ENCODE measurements around the gene ANO8. TPM values are rescaled to one million over a fixed set of nuclear protein-coding genes. Genes with fewer than 3 reads are reported as not detected.
A peak's percentile ranks its signal among the peaks of the same experiment; 100 is the strongest.

ANO8 gene
- total and polyA plus RNA-seq, 2 of the 8 experiments (the other 6 are each of a cell fraction or from before 2014, with no cell fraction given) = 9.5 to 20.7 TPM

DNA sequence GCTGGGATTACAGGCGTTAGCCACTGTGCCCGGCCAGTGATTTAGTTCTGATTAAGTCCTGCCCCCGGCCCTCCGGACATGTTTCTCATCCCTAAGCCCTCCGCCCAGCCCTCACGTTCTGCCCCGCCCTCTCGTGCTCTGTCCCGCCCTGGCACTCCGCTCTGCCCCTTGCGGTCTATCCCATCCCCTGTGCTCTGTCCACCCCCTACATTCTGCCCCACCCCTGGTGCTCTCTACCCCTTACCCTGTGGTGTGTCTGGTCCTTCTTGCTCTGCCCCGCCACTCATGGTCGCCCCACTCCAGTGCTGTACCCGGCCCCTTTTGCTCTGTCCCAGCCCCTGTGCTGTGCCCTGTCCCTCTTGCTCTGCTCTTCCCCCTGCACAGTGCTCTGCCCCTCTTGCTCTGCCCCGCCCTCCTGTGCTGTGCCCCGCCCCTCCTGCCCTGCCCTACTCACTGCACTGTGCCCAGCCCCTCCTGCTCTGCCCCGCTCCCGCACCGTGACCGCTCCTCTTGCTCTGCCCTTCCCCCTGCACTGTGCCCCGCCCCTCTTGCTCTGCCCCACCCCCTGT, 5.7 kb upstream of the ANO8 start:
- no peak overlapping the region for H2BK120ac ChIP-seq (replicated peaks; ENCODE audit: low read depth, low read length)
- no peak overlapping the region for H3K4ac ChIP-seq (replicated peaks; ENCODE audit: insufficient read length, low read depth, low read length)
- peaks cover 0 to 2% of the 10 kb centered on the region in 2 experiments for H4K20me1 ChIP-seq (replicated peaks in 1 of 2; ENCODE audit: control insufficient read depth in 1 of 2, insufficient read depth in 2 of 2, low read length in 2 of 2)
- peak overlapping the region; percentile 75 for H4K5ac ChIP-seq (ENCODE audit: insufficient read length, low read depth, low read length)
- H3K36me3 ChIP-seq (ENCODE audit: control insufficient read depth in 2 of 4, insufficient read depth in 4 of 4, low read length in 3 of 4) = peaks cover 0 to 3% (median 0%) of the 10 kb centered on the region in 4 experiments; a peak in 1 of 8 replicates
- H3K79me2 ChIP-seq (ENCODE audit: control insufficient read depth in 1 of 2, insufficient read depth in 2 of 2, low read length in 2 of 2) = no peaks in the 10 kb centered on the region
- no peak overlapping the region for H2AK5ac ChIP-seq (ENCODE audit: low read depth, low read length)
- TF ChIP-seq, protein P1, sequence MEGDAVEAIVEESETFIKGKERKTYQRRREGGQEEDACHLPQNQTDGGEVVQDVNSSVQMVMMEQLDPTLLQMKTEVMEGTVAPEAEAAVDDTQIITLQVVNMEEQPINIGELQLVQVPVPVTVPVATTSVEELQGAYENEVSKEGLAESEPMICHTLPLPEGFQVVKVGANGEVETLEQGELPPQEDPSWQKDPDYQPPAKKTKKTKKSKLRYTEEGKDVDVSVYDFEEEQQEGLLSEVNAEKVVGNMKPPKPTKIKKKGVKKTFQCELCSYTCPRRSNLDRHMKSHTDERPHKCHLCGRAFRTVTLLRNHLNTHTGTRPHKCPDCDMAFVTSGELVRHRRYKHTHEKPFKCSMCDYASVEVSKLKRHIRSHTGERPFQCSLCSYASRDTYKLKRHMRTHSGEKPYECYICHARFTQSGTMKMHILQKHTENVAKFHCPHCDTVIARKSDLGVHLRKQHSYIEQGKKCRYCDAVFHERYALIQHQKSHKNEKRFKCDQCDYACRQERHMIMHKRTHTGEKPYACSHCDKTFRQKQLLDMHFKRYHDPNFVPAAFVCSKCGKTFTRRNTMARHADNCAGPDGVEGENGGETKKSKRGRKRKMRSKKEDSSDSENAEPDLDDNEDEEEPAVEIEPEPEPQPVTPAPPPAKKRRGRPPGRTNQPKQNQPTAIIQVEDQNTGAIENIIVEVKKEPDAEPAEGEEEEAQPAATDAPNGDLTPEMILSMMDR (IDR thresholded peaks at IDR 0.05; ENCODE audit: control extremely low read depth in 1 of 3, insufficient read depth in 1 of 3, low read depth in 1 of 3, low read length in 3 of 3) = peak; percentile 34 to 79 (median 71); a peak in 3 of 4 replicates
- TF ChIP-seq YY1 (IDR thresholded peaks at IDR 0.05; ENCODE audit: low read depth, low read length) (no peak), TAF7 (optimal IDR thresholded peaks at IDR 0.05; ENCODE audit: borderline replicate concordance, low read depth, low read length) (no peak), SP1 (IDR thresholded peaks at IDR 0.05; ENCODE audit: low read depth, low read length) (peak; percentile 43; the same call in 1 of the 2 replicates), POLR2AphosphoS5 (IDR thresholded peaks at IDR 0.05; ENCODE audit: low read depth, low read length) (0 out of 2 replicates have a peak, but pooled peaks have one; percentile 8), TEAD4 (IDR thresholded peaks at IDR 0.05; ENCODE audit: low read depth, low read length) (0 out of 2 replicates have a peak, but pooled peaks have one; percentile 3)
- TF ChIP-seq, protein P2, sequence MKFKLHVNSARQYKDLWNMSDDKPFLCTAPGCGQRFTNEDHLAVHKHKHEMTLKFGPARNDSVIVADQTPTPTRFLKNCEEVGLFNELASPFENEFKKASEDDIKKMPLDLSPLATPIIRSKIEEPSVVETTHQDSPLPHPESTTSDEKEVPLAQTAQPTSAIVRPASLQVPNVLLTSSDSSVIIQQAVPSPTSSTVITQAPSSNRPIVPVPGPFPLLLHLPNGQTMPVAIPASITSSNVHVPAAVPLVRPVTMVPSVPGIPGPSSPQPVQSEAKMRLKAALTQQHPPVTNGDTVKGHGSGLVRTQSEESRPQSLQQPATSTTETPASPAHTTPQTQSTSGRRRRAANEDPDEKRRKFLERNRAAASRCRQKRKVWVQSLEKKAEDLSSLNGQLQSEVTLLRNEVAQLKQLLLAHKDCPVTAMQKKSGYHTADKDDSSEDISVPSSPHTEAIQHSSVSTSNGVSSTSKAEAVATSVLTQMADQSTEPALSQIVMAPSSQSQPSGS (IDR thresholded peaks at IDR 0.05; ENCODE audit: low read length) = no peak
- DNase-seq (ENCODE audit: low read depth in 1 of 2, low spot score in 2 of 2) (peak; percentile 77 to 91), FAIRE-seq (no peak)
- no peak overlapping the region for H3K23ac ChIP-seq (ENCODE audit: insufficient read length)
- no peak overlapping the region for H2AFZ ChIP-seq (ENCODE audit: low read length)
- H4K8ac ChIP-seq (ENCODE audit: extremely low read depth, insufficient read depth, low read length) = peak overlapping the region; percentile 82; the same call in 1 of the 2 replicates
- H3K4me3 ChIP-seq (ENCODE audit: extremely low read depth in 1 of 4, insufficient read depth in 2 of 4, low read depth in 3 of 4, low read length in 4 of 4) = peak overlapping the region; percentile 14 to 49 (median 22); a peak in 5 of 8 replicates
- H3K27ac ChIP-seq (ENCODE audit: low read depth, low read length) = no peak overlapping the region
- no peak overlapping the region for H3K9ac ChIP-seq (replicated peaks in 1 of 4; ENCODE audit: extremely low read depth in 1 of 4, low read depth in 3 of 4, low read length in 3 of 4)
- peak overlapping the region; percentile 65 for H4K91ac ChIP-seq (replicated peaks; ENCODE audit: insufficient read length, low read length)
- H3K56ac ChIP-seq (replicated peaks; ENCODE audit: insufficient read length, low read depth, low read length) = no peak overlapping the region
- peak overlapping the region; percentile 88; the same call in 1 of the 2 replicates for H2BK15ac ChIP-seq (ENCODE audit: low read length)
- no peaks in the 10 kb centered on the region for H3K27me3 ChIP-seq (replicated peaks in 1 of 4; ENCODE audit: control insufficient read depth in 3 of 4, extremely low read depth in 1 of 4, insufficient read depth in 3 of 4, low read length in 3 of 4)
- 10% methylated on average over 13 of the region's 21 CpGs; no CpG with 5 or more reads in 1 of the 2 experiments for WGBS, 2 experiments (ENCODE audit: extremely low coverage in 1 of 2, insufficient coverage in 1 of 2, insufficient read length in 1 of 2, insufficient replicate concordance in 2 of 2, low coverage in 1 of 2, low lambda C conversion rate in 2 of 2, missing lambda C conversion rate in 1 of 2)
- H3K4me2 ChIP-seq (ENCODE audit: insufficient read depth in 1 of 2, low read depth in 2 of 2, low read length in 2 of 2) = peak overlapping the region; percentile 17 to 71
- no peaks in the 10 kb centered on the region for H3K9me3 ChIP-seq (ENCODE audit: insufficient read depth in 2 of 2, low read depth in 1 of 2, low read length in 1 of 2)
- H3K23me2 ChIP-seq (ENCODE audit: low read depth, low read length) = peaks cover 14% of the 10 kb centered on the region
- H3K79me1 ChIP-seq (ENCODE audit: low read depth, low read length) = peaks cover 3% of the 10 kb centered on the region
- H3K18ac ChIP-seq (ENCODE audit: extremely low read depth, low read length) = peak overlapping the region; percentile 60; the same call in 1 of the 2 replicates
- peaks cover 0 to 25% (median 19%) of the 10 kb centered on the region in 4 experiments; a peak in 5 of 7 replicates for H3K4me1 ChIP-seq (replicated peaks in 1 of 4; ENCODE audit: control insufficient read depth in 3 of 4, insufficient read depth in 4 of 4, low read length in 3 of 4)
- CTCF ChIA-PET (ENCODE audit: partially characterized antibody) = interaction anchor here (0.7 to 13.5 kb wide), 4 partner anchors 10 to 262 kb away, joined by 3 to 153 read pairs (median 4); partner anchors contain the start of gene CCDC194
- no peak overlapping the region for H2BK20ac ChIP-seq (ENCODE audit: low read length)
- no peak overlapping the region for H2BK12ac ChIP-seq (ENCODE audit: low read depth, low read length)
- POLR2A ChIA-PET (ENCODE audit: partially characterized antibody) = interaction anchor here (1.0 to 13.5 kb wide), 2 partner anchors 15 to 31 kb away, joined by 3 to 100 read pairs; partner anchors contain the start of gene DDA1
- no peak overlapping the region for H3K14ac ChIP-seq (ENCODE audit: insufficient read length)
- peak overlapping the region; percentile 75 for H2BK5ac ChIP-seq (ENCODE audit: low read depth, low read length)

Data from H1 (cell line).